ENCODE results near the gene CROCC2.

Gene CROCC2

DNA sequence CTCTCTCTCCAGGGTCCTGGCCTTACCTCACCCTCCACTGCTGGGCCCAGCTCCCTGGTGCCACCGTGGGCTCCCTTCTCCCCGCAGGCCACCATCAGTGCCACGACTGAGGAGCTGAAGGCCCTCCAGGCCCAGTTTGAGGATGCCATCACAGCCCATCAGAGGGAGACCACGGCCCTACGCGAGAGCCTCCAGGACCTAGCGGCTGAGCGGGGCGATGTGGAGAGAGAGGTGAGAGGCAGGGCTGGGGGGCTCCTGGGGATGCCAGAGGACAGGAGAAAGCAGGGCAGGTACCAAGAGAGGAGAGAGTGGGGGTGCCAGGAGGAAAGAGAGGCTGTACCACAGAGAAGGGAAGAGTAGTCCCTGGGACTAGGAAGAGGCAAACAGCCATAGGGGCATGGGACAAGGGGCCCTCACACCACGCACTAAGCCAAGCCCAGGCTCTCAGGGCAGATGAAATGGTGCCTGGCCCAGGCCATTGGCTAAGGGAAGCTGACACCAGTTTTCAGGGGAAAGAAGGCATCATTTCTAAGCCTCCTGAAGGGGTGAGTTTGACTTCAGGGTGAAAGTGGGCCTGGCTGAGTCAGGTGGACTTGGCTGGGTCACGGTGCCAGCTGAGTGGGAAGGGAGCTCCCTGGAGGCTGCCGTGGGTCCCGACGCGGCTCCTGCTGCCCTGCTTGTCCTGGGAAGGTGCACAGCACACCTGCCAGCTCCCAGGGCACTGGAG lies 53.2 kb downstream of the CROCC2 start:
- no peak for DNase-seq

- no peak for DNase-seq
Measured at GRCh38 chr2:240959941-240960308, 53.8 kb downstream of the CROCC2 start.

- no peak for DNase-seq
Measured at GRCh38 chr2:240960309-240960970, 54.3 kb downstream of the CROCC2 start.

DNA sequence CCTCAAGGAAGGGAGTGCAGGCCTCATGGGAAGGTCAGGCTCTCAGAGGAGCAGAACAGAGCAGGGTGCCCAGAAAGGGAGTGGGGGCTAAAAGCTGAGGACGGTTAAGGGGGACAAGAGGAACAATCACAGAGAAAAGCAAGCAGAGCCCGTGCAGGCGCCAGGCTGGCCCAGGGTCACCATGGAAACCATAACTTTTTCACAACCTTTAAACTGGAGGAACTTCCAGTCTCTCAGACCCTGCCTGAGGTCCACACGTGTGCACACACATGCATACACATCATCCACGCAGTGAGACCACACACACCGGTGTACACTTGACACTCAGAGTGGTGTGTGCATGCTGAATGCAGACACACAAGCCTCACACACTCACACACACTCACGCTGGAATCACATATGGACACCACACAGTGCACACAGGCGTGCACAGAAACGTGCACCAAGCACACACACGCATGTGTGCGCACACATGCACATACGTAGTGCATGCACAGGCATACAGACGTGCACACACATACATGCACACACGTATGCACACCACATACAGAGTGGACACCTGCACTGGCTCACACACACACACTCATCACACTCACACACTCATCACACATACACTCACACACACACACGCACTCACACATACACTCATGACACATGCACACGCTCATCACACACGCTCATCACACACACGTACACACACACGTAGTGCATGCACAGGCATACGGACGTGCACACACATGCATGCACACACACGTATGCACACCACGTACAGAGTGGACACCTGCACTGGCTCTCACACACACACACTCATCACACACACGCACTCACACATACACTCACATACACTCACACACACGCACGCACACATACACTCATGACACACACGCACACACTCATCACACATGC lies 55.1 kb downstream of the CROCC2 start:
- no peak for DNase-seq

- DNase-seq: no peak
Measured at GRCh38 chr2:240961910-240962299, 55.8 kb downstream of the CROCC2 start.

DNA sequence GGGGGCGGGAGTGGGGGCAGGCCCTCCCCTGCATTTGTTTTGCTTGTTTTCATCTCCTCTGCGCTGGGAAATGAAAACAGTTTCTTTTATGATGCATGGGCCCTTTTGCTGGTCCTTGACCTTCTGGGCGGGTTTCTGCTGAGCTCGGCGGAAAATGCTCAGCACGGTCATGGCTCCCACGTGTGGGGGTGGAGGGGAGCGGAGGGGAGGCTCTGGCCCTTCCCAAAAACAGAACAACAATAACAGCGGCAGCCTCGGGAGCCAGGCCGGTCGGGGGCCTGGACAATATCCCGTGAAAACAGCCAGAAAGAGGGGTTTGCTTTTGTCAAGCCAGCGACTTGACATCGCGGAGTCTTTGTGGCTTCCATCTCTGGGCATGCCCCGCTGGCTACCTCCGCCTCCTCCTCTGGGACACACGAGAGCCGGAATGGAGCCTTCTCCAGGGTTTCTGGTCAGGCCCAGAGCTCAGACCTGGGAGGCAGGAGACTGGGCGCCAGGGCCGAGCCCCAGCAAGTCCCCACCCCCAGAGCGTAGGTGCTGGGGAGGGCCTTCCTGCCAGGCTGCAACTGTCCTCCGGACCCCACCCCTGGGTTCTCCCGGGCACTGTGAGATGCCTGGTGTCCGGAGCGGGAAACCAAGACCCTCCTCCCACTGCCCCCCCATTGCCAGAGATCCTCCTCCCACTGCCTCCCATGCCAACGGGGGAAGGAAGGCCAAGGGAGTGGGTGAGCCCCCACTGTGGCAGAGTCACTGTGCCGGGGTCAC lies 56.3 kb downstream of the CROCC2 start:
- no peak for DNase-seq

DNA sequence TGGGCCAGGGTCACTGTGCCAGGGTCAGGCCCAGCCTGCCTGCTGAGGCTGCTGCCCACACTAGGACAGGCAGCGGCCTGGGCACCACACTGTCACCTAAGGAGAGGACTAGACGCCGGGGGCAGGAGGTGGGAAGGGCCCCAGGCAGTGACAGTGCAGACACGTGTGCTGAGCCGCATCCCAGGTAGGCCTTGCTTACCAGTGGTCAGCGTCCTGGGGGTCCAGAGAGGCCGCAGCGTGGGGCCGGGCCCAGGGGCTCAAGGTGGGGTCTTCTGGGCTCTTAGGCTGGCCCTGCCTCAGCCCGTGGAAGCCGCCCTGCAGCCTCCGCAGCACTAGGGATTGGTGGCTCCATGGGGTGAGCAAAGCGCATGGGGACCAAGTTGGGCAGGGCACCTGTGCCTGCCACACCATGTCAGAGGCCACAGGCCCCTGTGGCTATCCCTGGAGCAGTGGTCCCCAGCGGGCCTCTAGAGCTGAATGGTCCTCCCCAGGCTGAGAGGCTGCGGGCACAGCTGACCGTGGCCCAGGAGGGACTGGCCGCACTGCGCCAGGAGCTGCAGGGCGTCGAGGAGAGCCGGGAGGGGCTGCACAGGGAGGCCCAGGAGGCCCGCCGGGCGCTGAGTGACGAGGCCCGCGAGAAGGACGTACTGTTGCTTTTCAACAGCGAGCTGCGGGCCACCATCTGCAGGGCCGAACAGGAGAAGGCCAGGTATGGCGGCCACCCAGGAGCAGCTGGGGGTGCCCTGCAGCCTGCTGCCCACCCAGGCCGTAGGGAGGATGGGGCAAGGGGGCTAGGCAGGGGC lies 57.1 kb downstream of the CROCC2 start:
- DNase-seq: peak in 1 of 5 donors; percentile 8

- peak in 1 of 5 donors; percentile 10 for DNase-seq
Measured at GRCh38 chr2:240963868-240964703, 58.0 kb downstream of the CROCC2 start.

- no peak for DNase-seq
Measured at GRCh38 chr2:240964704-240965295, 58.7 kb downstream of the CROCC2 start.

GRCh38 chr2:240965296-240965904 lies 59.3 kb downstream of the CROCC2 start:
- peak in 1 of 5 donors; percentile 9 for DNase-seq

DNA sequence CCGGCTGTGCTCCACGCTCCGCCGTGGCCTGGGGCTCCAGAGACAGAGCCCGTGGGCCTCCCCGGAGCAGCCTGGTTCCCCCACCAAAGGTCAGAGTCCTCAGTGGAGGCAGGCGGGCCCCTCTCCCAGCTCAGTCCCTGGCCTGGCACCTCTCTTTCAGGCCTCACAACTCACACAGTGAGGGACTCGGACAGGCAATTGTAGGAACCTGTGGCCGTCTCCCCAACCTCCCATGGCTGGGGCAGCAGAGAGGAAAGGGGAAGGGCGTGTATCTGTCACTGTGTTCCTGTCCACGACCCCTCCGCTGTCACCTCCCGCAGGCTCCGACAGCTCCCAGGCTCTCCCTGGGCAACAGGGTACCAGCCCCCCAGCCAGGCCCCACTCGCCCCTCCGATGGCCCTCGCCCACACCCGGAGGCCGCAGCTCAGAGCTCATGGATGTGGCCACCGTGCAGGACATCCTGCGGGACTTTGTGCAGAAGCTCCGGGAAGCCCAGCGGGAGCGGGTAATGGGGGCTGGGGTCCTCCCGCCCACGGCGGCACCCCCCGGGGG lies 59.8 kb downstream of the CROCC2 start:
- no peak for DNase-seq

DNA sequence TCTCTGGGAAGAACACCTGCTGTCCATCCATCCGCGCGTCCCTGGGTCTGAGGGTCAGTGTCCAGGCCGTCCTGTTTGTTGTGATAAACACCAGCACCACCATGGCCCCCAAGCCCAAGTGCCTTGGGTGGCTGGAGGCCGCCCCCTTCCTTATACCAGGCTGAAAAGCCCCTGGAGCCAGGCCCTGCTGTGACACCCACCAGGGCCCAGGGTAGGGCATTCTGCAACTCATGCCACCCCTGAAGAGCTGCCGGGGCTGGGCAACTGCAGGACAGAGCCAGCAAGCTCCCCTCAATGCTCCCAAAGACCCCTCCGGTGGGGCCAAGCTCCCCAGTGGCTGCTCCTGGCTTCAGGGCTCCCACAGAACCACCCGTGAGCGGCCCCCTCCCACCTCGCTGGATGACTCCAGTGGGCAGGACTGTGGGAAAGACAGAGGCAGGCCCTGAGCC lies 60.3 kb downstream of the CROCC2 start:
- DNase-seq: no peak

DNA sequence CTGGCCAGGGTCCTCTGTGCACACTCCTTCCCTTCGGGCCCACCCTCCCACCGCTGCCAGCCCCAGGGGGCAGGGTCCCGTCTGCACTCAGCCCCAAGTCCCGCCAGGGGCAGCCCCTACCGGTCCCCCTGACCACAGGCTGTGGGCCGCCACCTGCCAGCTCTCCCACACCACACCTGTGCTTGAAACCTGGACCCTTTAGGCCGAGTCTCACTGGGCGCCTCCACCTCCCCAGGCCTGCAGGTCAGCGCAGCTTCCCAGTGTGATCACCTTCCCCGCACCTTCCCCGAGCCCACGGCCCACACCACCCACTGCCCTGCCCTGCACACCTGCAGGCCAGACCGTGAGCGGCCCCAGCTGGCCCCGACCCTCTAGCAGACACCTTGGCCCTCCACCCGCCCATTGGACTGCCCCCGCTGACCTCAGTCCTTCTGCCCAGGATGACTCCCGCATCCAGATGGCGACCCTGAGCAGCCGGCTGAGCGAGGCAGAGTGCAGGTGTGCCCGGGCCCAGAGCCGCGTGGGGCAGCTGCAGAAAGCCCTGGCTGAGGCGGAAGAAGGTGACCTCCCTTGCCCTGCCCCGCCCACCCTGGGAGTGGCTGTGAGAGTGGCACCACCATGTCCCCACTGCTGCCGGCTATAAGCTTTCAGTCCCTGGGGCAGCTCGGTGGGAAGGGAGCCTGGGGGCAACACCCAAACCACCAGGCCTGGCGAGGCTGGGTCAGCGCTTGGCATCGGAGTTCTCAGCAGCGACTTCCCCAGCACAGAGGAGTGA lies 61.0 kb downstream of the CROCC2 start:
- peak in 1 of 5 donors; percentile 19 for DNase-seq

GRCh38 chr2:240967681-240968621 lies 61.8 kb downstream of the CROCC2 start:
- no peak for DNase-seq

DNA sequence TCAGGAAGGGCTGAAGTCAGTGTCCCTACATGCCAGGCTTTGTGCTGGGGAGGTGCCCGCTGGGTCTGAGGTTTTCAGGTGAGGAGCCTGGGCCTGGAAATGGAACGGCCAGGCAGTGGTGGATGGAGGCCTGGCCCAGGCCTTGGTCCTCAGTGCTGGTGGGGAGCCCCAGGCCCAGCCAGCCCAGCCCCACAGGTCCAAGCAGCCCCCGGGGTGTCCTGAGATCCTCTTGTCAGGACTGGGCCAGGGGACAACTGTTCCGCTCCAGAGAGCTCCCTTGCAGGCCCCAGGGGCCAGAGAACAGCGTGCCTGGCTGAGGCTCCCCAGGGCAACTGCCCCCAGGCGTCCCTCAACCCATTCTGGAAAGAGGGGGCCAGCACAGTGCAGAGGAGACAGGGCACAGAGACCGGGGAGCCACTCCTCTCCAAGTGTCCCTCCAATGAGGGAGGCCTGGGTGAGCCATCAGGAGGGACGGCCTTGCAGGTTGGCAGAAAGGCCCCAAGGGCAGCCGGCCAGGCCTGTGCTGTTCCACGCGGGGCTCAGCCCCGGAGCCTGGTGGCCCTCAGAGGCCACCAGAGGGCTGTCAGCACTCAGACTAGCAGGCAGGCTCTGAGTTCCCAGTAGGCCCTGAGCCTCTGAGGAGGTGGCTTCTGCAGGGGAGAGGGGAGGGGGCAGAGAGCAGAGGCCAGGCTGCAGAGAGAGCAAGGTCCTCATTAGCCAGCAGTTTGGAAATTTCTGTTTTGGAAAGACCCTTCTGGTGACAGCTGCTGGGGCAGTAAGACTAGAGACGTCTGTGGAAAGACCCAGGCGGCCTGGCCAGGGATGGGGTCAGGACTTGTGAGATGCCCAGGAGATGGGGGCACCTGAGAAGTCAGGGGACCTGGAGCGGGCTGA lies 62.8 kb downstream of the CROCC2 start:
- no peak for DNase-seq

GRCh38 chr2:240970104-240970503 lies 64.0 kb downstream of the CROCC2 start:
- DNase-seq: no peak

Measured in T-helper 1 cell (primary cell).